Measurements from ENCODE around the gene TMEM86B.

TMEM86B gene

DNA sequence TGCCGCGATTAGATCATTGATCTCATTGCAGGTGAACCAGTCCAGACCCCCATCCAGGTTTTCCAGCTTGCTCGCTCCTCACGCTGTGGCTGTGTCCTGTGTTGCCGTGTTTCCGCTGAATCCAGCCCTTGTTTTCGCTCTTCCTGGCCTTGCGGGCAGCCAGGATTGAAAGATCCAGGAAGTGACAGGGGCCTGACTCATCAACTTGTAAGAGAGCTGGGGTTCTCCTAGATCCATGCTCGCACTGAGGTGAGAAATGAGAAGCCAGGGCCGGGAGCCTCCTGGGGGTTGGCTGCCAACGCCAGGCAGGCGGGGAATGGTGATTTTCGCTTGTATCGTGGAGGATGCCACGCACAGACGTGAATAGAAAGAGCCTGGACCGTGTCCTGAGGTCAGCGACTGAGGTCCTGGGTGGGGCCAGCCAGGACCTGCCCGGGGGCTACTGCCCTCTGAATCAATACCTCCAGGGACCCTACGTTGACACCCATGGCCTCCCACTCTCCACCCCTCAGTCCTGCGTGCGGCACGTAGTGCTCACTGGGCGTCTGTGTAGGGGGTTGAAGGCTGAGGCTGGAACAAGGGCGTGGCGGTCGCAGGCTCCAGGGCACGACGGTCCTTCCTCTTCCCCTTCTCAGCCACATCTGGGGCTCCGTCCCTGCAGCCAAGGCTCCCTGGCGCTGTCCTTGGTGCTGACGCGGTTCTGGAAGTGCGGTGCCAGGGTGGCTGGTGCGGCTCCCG lies 11.9 kb downstream of the TMEM86B start:
- no peaks in the 10 kb centered on the region; the same call in 1 of the 2 replicates for H4K20me1 ChIP-seq (ENCODE audit: control insufficient read depth, insufficient read depth, low read depth, low read length)
- TF ChIP-seq EZH2phosphoT487 (IDR thresholded peaks at IDR 0.05; ENCODE audit: borderline replicate concordance, low read length): no peak
- no peaks in the 10 kb centered on the region for H3K79me2 ChIP-seq (ENCODE audit: control insufficient read depth, low read length)
- H3K27me3 ChIP-seq (ENCODE audit: control insufficient read depth, low read length): no peaks in the 10 kb centered on the region
- H3K4me2 ChIP-seq (ENCODE audit: low read length): peak overlapping the region; percentile 88
- H3K9me2 ChIP-seq (replicated peaks; ENCODE audit: control insufficient read depth, low read length): no peaks in the 10 kb centered on the region
- H3K4me1 ChIP-seq (ENCODE audit: control insufficient read depth, low read length): peaks cover 8% of the 10 kb centered on the region
- H3F3A ChIP-seq (ENCODE audit: control insufficient read depth, insufficient read depth): peaks cover 8% of the 10 kb centered on the region; the same call in 1 of the 2 replicates
- H3K9me3 ChIP-seq (ENCODE audit: control insufficient read depth, insufficient read depth, low read length): no peaks in the 10 kb centered on the region; the same call in 1 of the 2 replicates
- peak overlapping the region; percentile 42 for H3K27ac ChIP-seq (ENCODE audit: low read depth, low read length)
- H3K36me3 ChIP-seq (ENCODE audit: control insufficient read depth, low read length): peaks cover 8% of the 10 kb centered on the region
- H3K4me3 ChIP-seq (ENCODE audit: low read length): peak overlapping the region; percentile 79

DNA sequence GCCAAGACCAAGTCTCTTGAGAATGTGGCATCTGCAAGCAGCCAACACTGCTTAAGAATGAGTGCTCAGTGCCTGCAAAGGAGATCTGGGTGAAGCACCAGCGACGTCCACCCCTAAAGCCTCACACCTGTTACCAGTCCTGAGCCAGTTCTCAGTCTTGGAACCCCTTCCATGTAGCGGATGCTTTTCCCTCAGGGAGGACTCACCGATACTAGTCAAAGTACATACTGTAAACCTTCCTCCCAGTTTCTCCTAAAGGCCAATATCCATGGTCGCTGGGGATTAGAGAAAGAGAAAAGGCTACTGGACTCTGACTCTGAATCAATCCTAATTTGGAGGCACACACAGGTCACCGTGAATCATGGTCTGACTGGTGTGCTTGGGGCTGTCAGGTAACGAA lies 15.0 kb downstream of the TMEM86B start:
- Histone ChIP-seq H3K9me3 (ENCODE audit: control insufficient read depth, insufficient read depth, low read length) (no peaks in the 10 kb centered on the region), H3K9me2 (replicated peaks; ENCODE audit: control insufficient read depth, low read length) (no peaks in the 10 kb centered on the region), H3K27me3 (ENCODE audit: control insufficient read depth, low read length) (peaks cover 2% of the 10 kb centered on the region; the same call in 1 of the 2 replicates), H3F3A (ENCODE audit: control insufficient read depth, insufficient read depth) (no peaks in the 10 kb centered on the region), H3K4me3 (ENCODE audit: low read length) (no peak overlapping the region), H3K79me2 (ENCODE audit: control insufficient read depth, low read length) (no peaks in the 10 kb centered on the region), H4K20me1 (ENCODE audit: control insufficient read depth, insufficient read depth, low read depth, low read length) (no peaks in the 10 kb centered on the region), H3K4me1 (ENCODE audit: control insufficient read depth, low read length) (peaks cover 17% of the 10 kb centered on the region), H3K27ac (ENCODE audit: low read depth, low read length) (no peak overlapping the region), H3K4me2 (ENCODE audit: low read length) (no peak overlapping the region), H3K36me3 (ENCODE audit: control insufficient read depth, low read length) (no peaks in the 10 kb centered on the region)
- TF ChIP-seq, protein P1, sequence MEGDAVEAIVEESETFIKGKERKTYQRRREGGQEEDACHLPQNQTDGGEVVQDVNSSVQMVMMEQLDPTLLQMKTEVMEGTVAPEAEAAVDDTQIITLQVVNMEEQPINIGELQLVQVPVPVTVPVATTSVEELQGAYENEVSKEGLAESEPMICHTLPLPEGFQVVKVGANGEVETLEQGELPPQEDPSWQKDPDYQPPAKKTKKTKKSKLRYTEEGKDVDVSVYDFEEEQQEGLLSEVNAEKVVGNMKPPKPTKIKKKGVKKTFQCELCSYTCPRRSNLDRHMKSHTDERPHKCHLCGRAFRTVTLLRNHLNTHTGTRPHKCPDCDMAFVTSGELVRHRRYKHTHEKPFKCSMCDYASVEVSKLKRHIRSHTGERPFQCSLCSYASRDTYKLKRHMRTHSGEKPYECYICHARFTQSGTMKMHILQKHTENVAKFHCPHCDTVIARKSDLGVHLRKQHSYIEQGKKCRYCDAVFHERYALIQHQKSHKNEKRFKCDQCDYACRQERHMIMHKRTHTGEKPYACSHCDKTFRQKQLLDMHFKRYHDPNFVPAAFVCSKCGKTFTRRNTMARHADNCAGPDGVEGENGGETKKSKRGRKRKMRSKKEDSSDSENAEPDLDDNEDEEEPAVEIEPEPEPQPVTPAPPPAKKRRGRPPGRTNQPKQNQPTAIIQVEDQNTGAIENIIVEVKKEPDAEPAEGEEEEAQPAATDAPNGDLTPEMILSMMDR (IDR thresholded peaks at IDR 0.05; ENCODE audit: low read depth, low read length, poor library complexity, severe bottlenecking): no peak
- TF ChIP-seq EZH2phosphoT487 (IDR thresholded peaks at IDR 0.05; ENCODE audit: borderline replicate concordance, low read length): no peak

DNA sequence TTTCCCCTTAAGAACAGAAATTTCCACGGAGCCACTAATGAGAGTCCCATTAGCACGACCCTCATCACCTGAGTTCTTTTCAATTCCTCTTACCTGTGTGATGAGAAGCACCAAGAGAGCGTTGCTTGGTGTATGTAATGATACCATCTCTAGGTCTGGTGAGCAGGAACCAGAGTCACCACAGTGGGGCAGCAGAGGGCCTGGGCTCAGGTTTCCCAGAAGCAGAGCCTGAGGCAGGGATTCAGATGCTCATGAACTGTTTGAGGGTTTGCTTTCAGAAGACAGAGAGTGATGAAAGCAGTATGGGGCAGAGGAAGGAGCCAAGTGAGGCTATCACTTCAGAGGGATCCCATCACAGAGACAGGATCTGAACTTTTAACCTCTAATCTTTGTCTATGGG lies 16.1 kb downstream of the TMEM86B start:
- no peak overlapping the region for H3K4me3 ChIP-seq (ENCODE audit: low read length)
- H3K36me3 ChIP-seq (ENCODE audit: control insufficient read depth, low read length): no peaks in the 10 kb centered on the region
- H3K9me2 ChIP-seq (replicated peaks; ENCODE audit: control insufficient read depth, low read length): no peaks in the 10 kb centered on the region
- H3K4me2 ChIP-seq (ENCODE audit: low read length): no peak overlapping the region
- peaks cover 2% of the 10 kb centered on the region; the same call in 1 of the 2 replicates for H3K27me3 ChIP-seq (ENCODE audit: control insufficient read depth, low read length)
- TF ChIP-seq EZH2phosphoT487 (IDR thresholded peaks at IDR 0.05; ENCODE audit: borderline replicate concordance, low read length): no peak
- TF ChIP-seq, protein P1 (IDR thresholded peaks at IDR 0.05; ENCODE audit: low read depth, low read length, poor library complexity, severe bottlenecking): peak; percentile 93
- no peak overlapping the region for H3K27ac ChIP-seq (ENCODE audit: low read depth, low read length)
- no peaks in the 10 kb centered on the region for H3K9me3 ChIP-seq (ENCODE audit: control insufficient read depth, insufficient read depth, low read length)
- H3F3A ChIP-seq (ENCODE audit: control insufficient read depth, insufficient read depth): no peaks in the 10 kb centered on the region
- no peaks in the 10 kb centered on the region for H4K20me1 ChIP-seq (ENCODE audit: control insufficient read depth, insufficient read depth, low read depth, low read length)
- H3K79me2 ChIP-seq (ENCODE audit: control insufficient read depth, low read length): no peaks in the 10 kb centered on the region
- peaks cover 17% of the 10 kb centered on the region for H3K4me1 ChIP-seq (ENCODE audit: control insufficient read depth, low read length)
